HG03575 (cell line): ENCODE measurements around the gene SLC38A11.

ENCODE experiments used
- ATAC-seq: cut with Tn5 transposase; IDR thresholded peaks from one replicate; pipeline ENCODE4 v1.9.1; 2021; ENCODE audit not compliant: unreplicated experiment, insufficient number of reproducible peaks, low FRiP score; ENCODE audit errors: extremely low read depth

SLC38A11 gene

GRCh38 chr2:164928101-164928673, 27.1 kb downstream of the SLC38A11 start:
- ATAC-seq = no peak

GRCh38 chr2:164922134-164922533, 33.2 kb downstream of the SLC38A11 start:
- no peak for ATAC-seq

- ATAC-seq = no peak
Observed at GRCh38 chr2:164920430-164920829, 34.9 kb downstream of the SLC38A11 start.

GRCh38 chr2:164917296-164917903, 37.9 kb downstream of the SLC38A11 start:
- ATAC-seq = no peak

GRCh38 chr2:164915566-164915965, 39.8 kb downstream of the SLC38A11 start:
- ATAC-seq = no peak

- no peak for ATAC-seq
Observed at GRCh38 chr2:164913640-164914350, 41.5 kb downstream of the SLC38A11 start.

GRCh38 chr2:164913011-164913410, 42.3 kb downstream of the SLC38A11 start:
- no peak for ATAC-seq

GRCh38 chr2:164911832-164912231, 43.5 kb downstream of the SLC38A11 start:
- ATAC-seq = no peak

- ATAC-seq = peak; percentile 79
Observed at GRCh38 chr2:164910101-164910899, 45.0 kb downstream of the SLC38A11 start.

GRCh38 chr2:164906947-164907346, 48.4 kb downstream of the SLC38A11 start:
- no peak for ATAC-seq

GRCh38 chr2:164905307-164905706, 50.0 kb downstream of the SLC38A11 start:
- no peak for ATAC-seq

GRCh38 chr2:164903951-164904350, 51.4 kb downstream of the SLC38A11 start:
- ATAC-seq = no peak

- ATAC-seq = no peak
Observed at GRCh38 chr2:164903204-164903603, 52.1 kb downstream of the SLC38A11 start.

- no peak for ATAC-seq
Observed at GRCh38 chr2:164899121-164899520, 56.2 kb downstream of the SLC38A11 start.

- ATAC-seq = no peak
Observed at GRCh38 chr2:164898475-164898874, 56.9 kb downstream of the SLC38A11 start.

- ATAC-seq = no peak
Observed at GRCh38 chr2:164897469-164898260, 57.7 kb downstream of the SLC38A11 start.

GRCh38 chr2:164896634-164897355, 58.5 kb downstream of the SLC38A11 start:
- peak; percentile 99 for ATAC-seq

- no peak for ATAC-seq
Observed at GRCh38 chr2:164896226-164896625, 59.1 kb downstream of the SLC38A11 start.
